Neural progenitor cell (in vitro differentiated cells): ENCODE results near the gene PACRG. TPM values are rescaled to one million over a fixed set of nuclear protein-coding genes. Genes with fewer than 3 reads are reported as not detected.

Source experiments
- DNase-seq: peaks from one replicate; pipeline ENCODE4 v3.0.0-alpha.2; 2016; ENCODE audit warnings: low spot score
- H2AFZ ChIP-seq: fragments of 200-600 bp; sonication (generic); replicated peaks from 2 replicates; pipeline ENCODE4 v1.6.1; 2016; ENCODE audit warnings: antibody characterized with exemption
- H3F3A ChIP-seq: fragments of 200-600 bp; sonication (generic); 2 replicates; pipeline ENCODE4 v1.6.1; 2016; ENCODE audit warnings: antibody characterized with exemption, low read depth
- H3K27ac ChIP-seq: fragments of 200-600 bp; sonication (generic); 2 replicates; pipeline ENCODE4 v1.5.1; 2016; ENCODE audit warnings: mild to moderate bottlenecking
- H3K27me3 ChIP-seq: fragments of 200-600 bp; sonication (generic); 2 replicates; pipeline ENCODE4 v1.6.1; 2016; ENCODE audit warnings: mild to moderate bottlenecking, moderate library complexity
- H3K36me3 ChIP-seq: fragments of 200-600 bp; sonication (generic); 2 replicates; pipeline ENCODE4 v1.5.1; 2016
- H3K4me1 ChIP-seq: fragments of 200-600 bp; sonication (generic); 2 replicates; pipeline ENCODE4 v1.6.1; 2016; ENCODE audit warnings: mixed run types
- H3K4me2 ChIP-seq: fragments of 200-600 bp; sonication (generic); 2 replicates; pipeline ENCODE4 v1.6.1; 2016
- H3K4me3 ChIP-seq: fragments of 200-600 bp; sonication (generic); 2 replicates; pipeline ENCODE4 v1.5.1; 2016
- H3K79me2 ChIP-seq: fragments of 200-600 bp; sonication (generic); 2 replicates; pipeline ENCODE4 v1.6.1; 2016; ENCODE audit warnings: low read depth
- H3K9ac ChIP-seq: fragments of 200-600 bp; sonication (generic); 2 replicates; pipeline ENCODE4 v1.6.1; 2016
- H3K9me3 ChIP-seq: fragments of 200-600 bp; sonication (generic); 2 replicates; pipeline ENCODE4 v1.5.1; 2016; ENCODE audit warnings: low read depth
- H4K20me1 ChIP-seq: fragments of 200-600 bp; sonication (generic); 2 replicates; pipeline ENCODE4 v1.6.1; 2016; ENCODE audit warnings: low read depth
- H3K27ac Mint-ChIP-seq: 3 replicates; pipeline ENCODE4 v1.8.0; 2021; ENCODE audit warnings: mixed read lengths
- H3K27me3 Mint-ChIP-seq: 2 replicates; pipeline ENCODE4 v1.8.0; 2022; ENCODE audit warnings: low read depth, mild to moderate bottlenecking, inconsistent platforms, moderate library complexity, mixed read lengths; ENCODE audit not compliant: insufficient read depth
- H3K36me3 Mint-ChIP-seq: 3 replicates; pipeline ENCODE4 v1.8.0; 2021; ENCODE audit warnings: mixed read lengths
- H3K4me1 Mint-ChIP-seq: 3 replicates; pipeline ENCODE4 v1.8.0; 2021; ENCODE audit warnings: mixed read lengths
- H3K4me3 Mint-ChIP-seq: 3 replicates; pipeline ENCODE4 v1.8.0; 2021; ENCODE audit warnings: mild to moderate bottlenecking, moderate library complexity, mixed read lengths
- H3K9me3 Mint-ChIP-seq: 3 replicates; pipeline ENCODE4 v1.8.0; 2020; ENCODE audit warnings: mixed read lengths
- CTCF ChIP-seq: fragments of 200-600 bp; sonication (generic); IDR thresholded peaks from 2 replicates; pipeline ENCODE4 v1.5.1; 2017; ENCODE audit warnings: antibody characterized with exemption, mild to moderate bottlenecking
- EZH2 ChIP-seq: fragments of 200-600 bp; sonication (generic); IDR thresholded peaks from 2 replicates; pipeline ENCODE4 v1.6.1; 2017; ENCODE audit warnings: antibody characterized with exemption, mild to moderate bottlenecking, moderate library complexity
- EZH2phosphoT487 ChIP-seq: fragments of 200-600 bp; sonication (generic); IDR thresholded peaks from 2 replicates; pipeline ENCODE4 v1.6.1; 2017; ENCODE audit warnings: antibody characterized with exemption
- total RNA-seq: library from RNA; depleted of rRNA; stranded (reverse); fragments of >200 nt; gene quantifications from 2 replicates; pipeline ENCODE4 v1.2.3, GENCODE V29; 2015; ENCODE audit warnings: low replicate concordance

The PACRG gene
- total RNA-seq, 1 donor from 2014 or later: 0.30 TPM

- H3K27me3 ChIP-seq: no peaks in the 10 kb centered on the region
- H2AFZ ChIP-seq: no peak overlapping the region
- no peak overlapping the region for H3K9ac ChIP-seq
- TF ChIP-seq EZH2phosphoT487 (no peak), EZH2 (no peak), CTCF (no peak)
- H3F3A ChIP-seq: no peaks in the 10 kb centered on the region
- no peaks in the 10 kb centered on the region for H3K27me3 Mint-ChIP-seq
- H3K4me1 Mint-ChIP-seq: no peaks in the 10 kb centered on the region
- H3K9me3 ChIP-seq: no peaks in the 10 kb centered on the region
- H3K36me3 Mint-ChIP-seq: no peaks in the 10 kb centered on the region
- peaks cover 4% of the 10 kb centered on the region for H3K9me3 Mint-ChIP-seq
- H3K36me3 ChIP-seq: no peaks in the 10 kb centered on the region
- no peak for DNase-seq
- no peak overlapping the region for H3K4me3 ChIP-seq
- H3K4me3 Mint-ChIP-seq: no peak overlapping the region
- no peak overlapping the region for H3K27ac Mint-ChIP-seq
- H3K27ac ChIP-seq: no peak overlapping the region
- no peaks in the 10 kb centered on the region for H3K79me2 ChIP-seq
- no peak overlapping the region for H3K4me2 ChIP-seq
- H4K20me1 ChIP-seq: no peaks in the 10 kb centered on the region
- no peaks in the 10 kb centered on the region for H3K4me1 ChIP-seq
Measured at GRCh38 chr6:162900503-162900902, 172.7 kb downstream of the PACRG start.

GRCh38 chr6:162904069-162904663, 176.4 kb downstream of the PACRG start:
- Histone ChIP-seq H3K79me2 (no peaks in the 10 kb centered on the region), H3F3A (no peaks in the 10 kb centered on the region), H3K4me3 (no peak overlapping the region), H3K9me3 (no peaks in the 10 kb centered on the region), H4K20me1 (no peaks in the 10 kb centered on the region), H3K27ac (no peak overlapping the region), H3K9ac (no peak overlapping the region), H2AFZ (no peak overlapping the region), H3K4me1 (no peaks in the 10 kb centered on the region), H3K4me2 (no peak overlapping the region), H3K27me3 (no peaks in the 10 kb centered on the region), H3K36me3 (no peaks in the 10 kb centered on the region)
- no peak for DNase-seq
- Mint-ChIP-seq H3K9me3 (peaks cover 13% of the 10 kb centered on the region), H3K4me1 (no peaks in the 10 kb centered on the region), H3K4me3 (no peak overlapping the region), H3K27ac (no peak overlapping the region), H3K36me3 (no peaks in the 10 kb centered on the region), H3K27me3 (no peaks in the 10 kb centered on the region)
- no peak for TF ChIP-seq CTCF

GRCh38 chr6:162906479-162906878, 178.7 kb downstream of the PACRG start:
- Histone ChIP-seq H3K9ac (no peak overlapping the region), H4K20me1 (no peaks in the 10 kb centered on the region), H3K27me3 (no peaks in the 10 kb centered on the region), H3K79me2 (no peaks in the 10 kb centered on the region), H3K27ac (no peak overlapping the region), H3K4me3 (no peak overlapping the region), H3K9me3 (no peaks in the 10 kb centered on the region), H2AFZ (no peak overlapping the region), H3K4me1 (no peaks in the 10 kb centered on the region), H3K36me3 (no peaks in the 10 kb centered on the region), H3K4me2 (no peak overlapping the region), H3F3A (no peaks in the 10 kb centered on the region)
- peaks cover 10% of the 10 kb centered on the region for H3K9me3 Mint-ChIP-seq
- H3K27me3 Mint-ChIP-seq: no peaks in the 10 kb centered on the region
- no peaks in the 10 kb centered on the region for H3K36me3 Mint-ChIP-seq
- TF ChIP-seq EZH2phosphoT487 (no peak), EZH2 (no peak), CTCF (no peak)
- H3K27ac Mint-ChIP-seq: no peak overlapping the region
- no peaks in the 10 kb centered on the region for H3K4me1 Mint-ChIP-seq
- no peak overlapping the region for H3K4me3 Mint-ChIP-seq
- no peak for DNase-seq
